Astrocyte of the spinal cord (primary cell): ENCODE measurements around the gene MTG2.

ENCODE experiments used
- DNase-seq: peaks from one replicate; pipeline ENCODE4 v3.0.0; 2011; ENCODE audit warnings: low read depth, low spot score
- H3K4me3 ChIP-seq: 2 replicates; pipeline ENCODE4 v1.5.1; 2011; ENCODE audit warnings: low read depth, mild to moderate bottlenecking, low read length, moderate library complexity
- CTCF ChIP-seq: IDR thresholded peaks from 2 replicates; pipeline ENCODE4 v1.5.1; 2012; ENCODE audit warnings: low read depth, mild to moderate bottlenecking, low read length, inconsistent platforms
- in situ Hi-C: cut with HindIII; loops from 2 replicates; pipeline ENCODE4 v1.10.0; 2017; ENCODE audit warnings: low sequenced_read_pairs

The MTG2 gene

GRCh38 chr20:62196286-62196685 is 13.5 kb downstream of the MTG2 start:
- H3K4me3 ChIP-seq = no peak overlapping the region
- no peak for DNase-seq
- TF ChIP-seq CTCF = no peak
- in situ Hi-C loops = no loop called here

- in situ Hi-C loops = no loop called here
- no peak overlapping the region for H3K4me3 ChIP-seq
- TF ChIP-seq CTCF = no peak
- no peak for DNase-seq
These were observed 14.5 kb downstream of the MTG2 start for GRCh38 chr20:62197311-62197710.

GRCh38 chr20:62197801-62198200 is 15.0 kb downstream of the MTG2 start:
- no peak for TF ChIP-seq CTCF
- H3K4me3 ChIP-seq = no peak overlapping the region
- in situ Hi-C loops = no loop called here
- no peak for DNase-seq

GRCh38 chr20:62198496-62198895 is 15.7 kb downstream of the MTG2 start:
- TF ChIP-seq CTCF = no peak
- in situ Hi-C loops = no loop called here
- DNase-seq = no peak
- no peak overlapping the region for H3K4me3 ChIP-seq

- in situ Hi-C loops = no loop called here
These were observed 16.1 kb downstream of the MTG2 start for GRCh38 chr20:62198931-62199330.

GRCh38 chr20:62200491-62201172 is 17.8 kb downstream of the MTG2 start:
- in situ Hi-C loops = no loop called here
- no peak for DNase-seq
- no peak overlapping the region for H3K4me3 ChIP-seq
- no peak for TF ChIP-seq CTCF

More at GRCh38 chr20:62198931-62199330, 16.1 kb downstream of the MTG2 start:
- no peak overlapping the region for H3K4me3 ChIP-seq
- DNase-seq = no peak
- TF ChIP-seq CTCF = no peak
